Liver (tissue), 9 donors: ENCODE data around the gene HDAC8. TPM values are rescaled to one million over a fixed set of nuclear protein-coding genes. Genes with fewer than 3 reads are reported as not detected.

Experiments used
- DNase-seq: peaks from one replicate; pipeline ENCODE4 v3.0.0-alpha.2; 2017; ENCODE audit warnings: low spot score
- H3K27ac ChIP-seq, 2 donors: one replicate each; pipeline ENCODE4 v1.7.0; 2013; ENCODE audit warnings: inconsistent platforms in 2 of 2, low read length in 2 of 2, control low read depth in 1 of 2, low read depth in 1 of 2, mild to moderate bottlenecking in 1 of 2
- H3K27me3 ChIP-seq, 4 donors: one replicate each; pipeline versions ENCODE4 v1.6.1 to v1.7.0; 2013; ENCODE audit warnings: low read length in 3 of 4, inconsistent platforms in 1 of 4, mild to moderate bottlenecking in 1 of 4, moderate library complexity in 1 of 4; ENCODE audit not compliant: control insufficient read depth in 4 of 4, insufficient read depth in 4 of 4
- H3K36me3 ChIP-seq, 4 donors: one replicate each; pipeline versions ENCODE4 v1.6.1 to v1.7.0; 2013; ENCODE audit warnings: low read length in 3 of 4, mild to moderate bottlenecking in 3 of 4, low read depth in 1 of 4, moderate library complexity in 1 of 4; ENCODE audit not compliant: control insufficient read depth in 4 of 4, insufficient read depth in 3 of 4
- H3K4me1 ChIP-seq, 4 donors: one replicate each; pipeline versions ENCODE4 v1.6.1 to v1.7.0; 2013; ENCODE audit warnings: low read length in 3 of 4, mild to moderate bottlenecking in 3 of 4, moderate library complexity in 1 of 4; ENCODE audit not compliant: control insufficient read depth in 4 of 4, insufficient read depth in 4 of 4
- H3K4me3 ChIP-seq, 3 donors: one replicate each; pipeline versions ENCODE4 v1.6.1 to v1.7.0; 2013; ENCODE audit warnings: low read length in 3 of 3, control low read depth in 1 of 3, low read depth in 1 of 3, mild to moderate bottlenecking in 1 of 3
- H3K9ac ChIP-seq, 2 donors: one replicate each; pipeline ENCODE4 v1.7.0; 2013; ENCODE audit warnings: low read length in 2 of 2, mild to moderate bottlenecking in 2 of 2, moderate library complexity in 2 of 2, control low read depth in 1 of 2, low read depth in 1 of 2
- H3K9me3 ChIP-seq, 4 donors: one replicate each; pipeline versions ENCODE4 v1.6.1 to v1.7.0; 2013; ENCODE audit warnings: low read length in 3 of 4; ENCODE audit not compliant: control insufficient read depth in 4 of 4
- CTCF ChIP-seq: fragments of 150-350 bp; IDR thresholded peaks from 2 replicates; pipeline ENCODE4 v1.5.1; 2017; ENCODE audit warnings: improper control_type of control experiment, low read depth, low read length; ENCODE audit not compliant: missing input control
- EGR1 ChIP-seq, 2 donors: IDR thresholded peaks; 2 replicates each; pipeline ENCODE4 v1.6.1; 2016 to 2018; ENCODE audit warnings: antibody characterized with exemption in 2 of 2, low read depth in 2 of 2
- FOXA2 ChIP-seq: IDR thresholded peaks from 2 replicates; pipeline ENCODE4 v1.6.1; 2016; ENCODE audit warnings: antibody characterized with exemption
- GABPA ChIP-seq, 2 donors: IDR thresholded peaks in 1 of 2; conservative IDR thresholded peaks in 1 of 2; 2 replicates each; pipeline ENCODE4 v1.6.1; 2016; ENCODE audit warnings: antibody characterized with exemption in 2 of 2, mild to moderate bottlenecking in 1 of 2, moderate library complexity in 1 of 2
- HNF4A ChIP-seq, 2 donors: conservative IDR thresholded peaks; 2 replicates each; pipeline ENCODE4 v1.6.1; 2016; ENCODE audit warnings: antibody characterized with exemption in 2 of 2, mild to moderate bottlenecking in 2 of 2
- HNF4G ChIP-seq: IDR thresholded peaks from 2 replicates; pipeline ENCODE4 v1.6.1; 2016; ENCODE audit warnings: antibody characterized with exemption
- JUND ChIP-seq, 2 donors: IDR thresholded peaks; 2 replicates each; pipeline ENCODE4 v1.6.1; 2016; ENCODE audit warnings: antibody characterized with exemption in 2 of 2
- MAX ChIP-seq: IDR thresholded peaks from 2 replicates; pipeline ENCODE4 v1.6.1; 2016; ENCODE audit warnings: antibody characterized with exemption
- RAD21 ChIP-seq, 2 donors: IDR thresholded peaks; 2 replicates each; pipeline ENCODE4 v1.6.1; 2016; ENCODE audit warnings: antibody characterized with exemption in 2 of 2, mild to moderate bottlenecking in 2 of 2
- REST ChIP-seq: IDR thresholded peaks from 2 replicates; pipeline ENCODE4 v1.6.1; 2016; ENCODE audit warnings: antibody characterized with exemption, mild to moderate bottlenecking
- RXRA ChIP-seq, 2 donors: IDR thresholded peaks; 2 replicates each; pipeline ENCODE4 v1.6.1; 2017 to 2018; ENCODE audit warnings: antibody characterized with exemption in 2 of 2, mild to moderate bottlenecking in 1 of 2
- SP1 ChIP-seq: IDR thresholded peaks from 2 replicates; pipeline ENCODE4 v1.6.1; 2018; ENCODE audit warnings: antibody characterized with exemption, mild to moderate bottlenecking
- TAF1 ChIP-seq: conservative IDR thresholded peaks from 2 replicates; pipeline ENCODE4 v1.6.1; 2016; ENCODE audit warnings: antibody characterized with exemption, mild to moderate bottlenecking
- YY1 ChIP-seq: IDR thresholded peaks from 2 replicates; pipeline ENCODE4 v1.6.1; 2016; ENCODE audit warnings: antibody characterized with exemption, mild to moderate bottlenecking
- WGBS: extraction: QIAGEN DNeasy Blood & Tissue Kit; methylation state at CpG from one replicate; pipeline ENCODE4 v1.1.7; 2013; 5-methylcytosine and 5-hydroxymethylcytosine counted together
- polyA plus RNA-seq, 2 donors: library from polyadenylated mRNA; stranded (reverse) in 1 of 2; unstranded in 1 of 2; fragments of 200-250 nt in 1 of 2; fragments of >200 nt in 1 of 2; fragmentation: Nextera tagmentation in 1 of 2; extraction: Ambion mirVana in 1 of 2; gene quantifications; one replicate each; pipeline versions ENCODE4 v1.2.1 to v1.2.3, GENCODE V29; 2013 to 2015
- total RNA-seq, 2 donors: library from RNA; depleted of rRNA; stranded (reverse); fragments of >200 nt; gene quantifications; one replicate each; pipeline ENCODE4 v1.2.3, GENCODE V29; 2014
- TF ChIP-seq, protein P1 (sequence below): IDR thresholded peaks from 2 replicates; pipeline ENCODE4 v1.6.1; 2016; ENCODE audit warnings: antibody characterized with exemption
- donor health status: healthy.
- donor health status: healthy.
- donor health status: healthy.
- donor health status: healthy.
- donor health status: healthy.

HDAC8 gene
- total and polyA plus RNA-seq, 4 donors: 11.1 to 30.4 (median 14.0) TPM

DNA sequence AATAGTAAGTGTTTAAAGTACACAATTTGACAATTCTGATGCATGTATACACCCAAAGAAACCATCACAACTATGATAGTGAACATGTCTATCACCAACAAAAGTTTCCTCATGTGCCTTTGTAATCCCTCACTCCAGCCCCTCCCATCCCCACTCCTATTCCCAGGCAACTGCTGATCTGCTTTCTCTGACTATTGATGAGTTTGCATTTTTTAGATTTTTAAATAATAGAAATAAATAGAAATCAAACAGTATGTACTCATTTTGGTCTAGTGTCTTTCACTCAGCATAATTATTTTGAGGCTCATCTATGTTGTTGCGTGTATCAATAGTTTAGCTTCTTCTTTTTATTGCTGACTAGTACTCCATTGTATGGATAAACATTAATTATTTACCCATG is 290.3 kb downstream of the HDAC8 start:
- no peak for DNase-seq
- no peaks in the 10 kb centered on the region for H3K36me3 ChIP-seq
- peaks cover 0 to 2% (median 0%) of the 10 kb centered on the region in 4 donors for H3K27me3 ChIP-seq
- TF ChIP-seq, protein P1, sequence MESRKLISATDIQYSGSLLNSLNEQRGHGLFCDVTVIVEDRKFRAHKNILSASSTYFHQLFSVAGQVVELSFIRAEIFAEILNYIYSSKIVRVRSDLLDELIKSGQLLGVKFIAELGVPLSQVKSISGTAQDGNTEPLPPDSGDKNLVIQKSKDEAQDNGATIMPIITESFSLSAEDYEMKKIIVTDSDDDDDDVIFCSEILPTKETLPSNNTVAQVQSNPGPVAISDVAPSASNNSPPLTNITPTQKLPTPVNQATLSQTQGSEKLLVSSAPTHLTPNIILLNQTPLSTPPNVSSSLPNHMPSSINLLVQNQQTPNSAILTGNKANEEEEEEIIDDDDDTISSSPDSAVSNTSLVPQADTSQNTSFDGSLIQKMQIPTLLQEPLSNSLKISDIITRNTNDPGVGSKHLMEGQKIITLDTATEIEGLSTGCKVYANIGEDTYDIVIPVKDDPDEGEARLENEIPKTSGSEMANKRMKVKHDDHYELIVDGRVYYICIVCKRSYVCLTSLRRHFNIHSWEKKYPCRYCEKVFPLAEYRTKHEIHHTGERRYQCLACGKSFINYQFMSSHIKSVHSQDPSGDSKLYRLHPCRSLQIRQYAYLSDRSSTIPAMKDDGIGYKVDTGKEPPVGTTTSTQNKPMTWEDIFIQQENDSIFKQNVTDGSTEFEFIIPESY: no peak
- TF ChIP-seq RAD21 (IDR thresholded peaks at IDR 0.05) (no peak), TAF1 (no peak), RXRA (IDR thresholded peaks at IDR 0.05) (no peak), EGR1 (IDR thresholded peaks at IDR 0.05; ENCODE audit: low read depth in 2 of 2) (no peak), MAX (no peak), CTCF (no peak), JUND (IDR thresholded peaks at IDR 0.05) (no peak)
- H3K4me1 ChIP-seq: no peaks in the 10 kb centered on the region
- no peak overlapping the region for H3K27ac ChIP-seq
- no peak overlapping the region for H3K4me3 ChIP-seq
- WGBS: 98% methylated on average over 1 of the region's 1 CpG
- H3K9ac ChIP-seq: no peak overlapping the region
- no peaks in the 10 kb centered on the region for H3K9me3 ChIP-seq

DNA sequence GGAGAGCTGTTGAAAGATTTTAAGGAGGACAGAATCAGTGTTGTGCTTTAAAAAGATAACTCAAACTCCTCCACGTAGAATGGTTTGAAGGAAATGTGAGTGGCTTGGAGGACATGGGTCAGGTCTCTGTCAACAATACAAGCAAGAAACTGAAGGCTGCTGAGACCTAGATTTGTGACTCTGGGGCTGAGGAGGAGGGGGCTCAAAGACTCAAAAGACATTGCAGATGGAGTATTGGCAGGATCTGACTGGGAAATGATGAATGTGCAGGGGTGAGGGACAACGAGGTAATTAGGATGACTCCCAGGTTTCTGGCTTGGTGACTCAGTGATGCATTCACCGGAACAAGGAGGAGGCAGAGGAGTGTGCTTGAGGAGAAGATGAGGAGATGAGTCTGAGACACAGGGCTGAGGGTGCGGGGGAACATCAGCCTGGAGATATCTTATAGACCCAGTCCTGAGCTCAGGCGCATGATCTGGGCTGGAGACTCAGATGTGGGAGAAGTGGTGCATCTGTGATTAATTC is 292.3 kb downstream of the HDAC8 start:
- TF ChIP-seq YY1 (no peak), REST (no peak), CTCF (no peak), HNF4G (no peak), JUND (IDR thresholded peaks at IDR 0.05) (no peak), FOXA2 (no peak), TAF1 (no peak), HNF4A (conservative IDR thresholded peaks at IDR 0.05) (no peak), SP1 (no peak), GABPA (IDR thresholded peaks at IDR 0.05 in 1 of 2, conservative IDR thresholded peaks at IDR 0.05 in 1 of 2) (no peak), RXRA (IDR thresholded peaks at IDR 0.05) (no peak), EGR1 (IDR thresholded peaks at IDR 0.05; ENCODE audit: low read depth in 2 of 2) (no peak), RAD21 (IDR thresholded peaks at IDR 0.05) (no peak), MAX (no peak)
- TF ChIP-seq, protein P1: no peak
- WGBS: 72% methylated on average over 5 of the region's 5 CpGs
- Histone ChIP-seq H3K9me3 (no peaks in the 10 kb centered on the region), H3K36me3 (peaks cover 0 to 5% (median 1%) of the 10 kb centered on the region in 4 donors), H3K27ac (no peak overlapping the region), H3K9ac (no peak overlapping the region), H3K4me1 (peaks cover 0 to 8% (median 7%) of the 10 kb centered on the region in 4 donors), H3K4me3 (no peak overlapping the region), H3K27me3 (no peaks in the 10 kb centered on the region)
- no peak for DNase-seq
